IPS DF 19.7 (cell line): Measurements from ENCODE around the gene OR2T6.
"Not testable (repeated sequence)": the region's sequence is repeated elsewhere in the genome, so short reads cannot be mapped to it uniquely, and the experiment has no call there.

Source experiments
- DNase-seq: peaks from one replicate; pipeline ENCODE4 v3.0.0-alpha.2; 2013; ENCODE audit warnings: low read depth, low spot score

The OR2T6 gene

GRCh38 chr1:248375446-248375845 is at the start of gene OR2T6:
Gene OR2T6 (plus strand): TSS chr1:248375746. CDS start chr1:248387609, 11,863 bp downstream.
- DNase-seq = no peak

GRCh38 chr1:248343451-248343850 is 32.1 kb upstream of the OR2T6 start:
- no peak for DNase-seq

GRCh38 chr1:248348475-248348874 is 27.1 kb upstream of the OR2T6 start, which contains the start of gene OR14C36:
Gene OR14C36 (plus strand): TSS chr1:248348775. CDS start chr1:248348775, 0 bp downstream.
- DNase-seq = no peak

- DNase-seq = no peak
Measured at GRCh38 chr1:248359415-248359814, 16.1 kb upstream of the OR2T6 start.

GRCh38 chr1:248361121-248361715 is 14.3 kb upstream of the OR2T6 start, which contains the start of gene OR2T4:
Gene OR2T4 (plus strand): TSS chr1:248361665. CDS start chr1:248361665, 0 bp downstream.
- no peak for DNase-seq

GRCh38 chr1:248366609-248367008 is 8.9 kb upstream of the OR2T6 start:
- DNase-seq = no peak

- DNase-seq = no peak
Measured at GRCh38 chr1:248372394-248372793, 3.2 kb upstream of the OR2T6 start.

GRCh38 chr1:248373761-248374160 is 1.8 kb upstream of the OR2T6 start:
- DNase-seq = no peak

GRCh38 chr1:248376916-248377315 is 1.4 kb downstream of the OR2T6 start:
- DNase-seq = no peak

GRCh38 chr1:248380854-248381253 is 5.3 kb downstream of the OR2T6 start:
- DNase-seq = no peak

- no peak for DNase-seq
Measured at GRCh38 chr1:248388426-248388825, 12.9 kb downstream of the OR2T6 start.

- DNase-seq = no peak
Measured at GRCh38 chr1:248393050-248393449, 17.5 kb downstream of the OR2T6 start.

- DNase-seq = no peak
Measured at GRCh38 chr1:248402748-248403147, 27.2 kb downstream of the OR2T6 start, which contains the start of gene OR2T1. Gene OR2T1 (plus strand): TSS chr1:248403048. CDS start chr1:248406148, 3,100 bp downstream.

- no peak for DNase-seq
Measured at GRCh38 chr1:248404024-248404423, 28.5 kb downstream of the OR2T6 start.

- no peak for DNase-seq
Measured at GRCh38 chr1:248406721-248407692, 31.5 kb downstream of the OR2T6 start.

GRCh38 chr1:248416226-248416625 is 40.7 kb downstream of the OR2T6 start:
- DNase-seq = no peak

- no peak for DNase-seq
Measured at GRCh38 chr1:248417854-248418253, 42.3 kb downstream of the OR2T6 start.

- DNase-seq = no peak
Measured at GRCh38 chr1:248421384-248421783, 45.8 kb downstream of the OR2T6 start.

GRCh38 chr1:248427526-248428191 is 52.1 kb downstream of the OR2T6 start:
- not testable (repeated sequence) for DNase-seq

GRCh38 chr1:248428192-248428533 is 52.6 kb downstream of the OR2T6 start:
- not testable (repeated sequence) for DNase-seq

GRCh38 chr1:248431683-248432082 is 56.1 kb downstream of the OR2T6 start:
- DNase-seq = not testable (repeated sequence)

- DNase-seq = not testable (repeated sequence)
Measured at GRCh38 chr1:248432201-248432600, 56.7 kb downstream of the OR2T6 start.
